Activated T-helper 2 cell treated with anti-CD3 and anti-CD28 coated beads, Interferon-gamma antibody, Interleukin-2, Interleukin-4, amounts not matched to agents 10 μg/mL and 5 μg/mL and 100 μg/mL, durations not matched to agents 14 hours and 24 hours and 36 hours (primary cell): Measurements from ENCODE around the gene PMPCA. TPM values are rescaled to one million over a fixed set of nuclear protein-coding genes. Genes with fewer than 3 reads are reported as not detected.

ENCODE experiments used
- DNase-seq: peaks from one replicate; pipeline ENCODE4 v3.0.0; 2021; ENCODE audit warnings: low spot score
- H3K27ac Mint-ChIP-seq: one replicate; pipeline ENCODE4 v1.8.0; 2021; ENCODE audit warnings: mixed read lengths
- H3K27me3 Mint-ChIP-seq: one replicate; pipeline ENCODE4 v1.8.0; 2021; ENCODE audit warnings: low read depth, mixed read lengths
- H3K36me3 Mint-ChIP-seq: one replicate; pipeline ENCODE4 v1.8.0; 2021; ENCODE audit warnings: low read depth, mixed read lengths
- H3K4me1 Mint-ChIP-seq: one replicate; pipeline ENCODE4 v1.8.0; 2021; ENCODE audit warnings: low read depth, mixed read lengths
- H3K4me3 Mint-ChIP-seq: one replicate; pipeline ENCODE4 v1.8.0; 2021; ENCODE audit warnings: low read depth, mild to moderate bottlenecking, moderate library complexity, mixed read lengths
- H3K9me3 Mint-ChIP-seq: one replicate; pipeline ENCODE4 v1.8.0; 2021; ENCODE audit warnings: mixed read lengths
- intact Hi-C: fragments of 100-400 bp; cut with micrococcal nuclease; formaldehyde crosslinking; loops from one replicate; pipeline ENCODE4 v1.15.1; 2023
- total RNA-seq: library from RNA; stranded (reverse); gene quantifications from 2 replicates; pipeline ENCODE4 v1.2.3, GENCODE V29; 2022

PMPCA gene
- total RNA-seq, 1 donor from 2014 or later = 111 TPM

- H3K27me3 Mint-ChIP-seq = no peaks in the 10 kb centered on the region
- H3K4me3 Mint-ChIP-seq = no peak overlapping the region
- peaks cover 75% of the 10 kb centered on the region for H3K36me3 Mint-ChIP-seq
Observed at GRCh38 chr9:136451221-136451877, 40.9 kb downstream of the PMPCA start.

GRCh38 chr9:136453326-136453725 is 42.9 kb downstream of the PMPCA start:
- intact Hi-C loops = no loop called here
- Mint-ChIP-seq H3K27me3 (no peaks in the 10 kb centered on the region), H3K9me3 (no peaks in the 10 kb centered on the region), H3K27ac (no peak overlapping the region), H3K4me1 (no peaks in the 10 kb centered on the region), H3K4me3 (no peak overlapping the region), H3K36me3 (peaks cover 70% of the 10 kb centered on the region)
- no peak for DNase-seq

More at GRCh38 chr9:136451221-136451877, 40.9 kb downstream of the PMPCA start:
- Mint-ChIP-seq H3K4me1 (no peaks in the 10 kb centered on the region), H3K27ac (no peak overlapping the region), H3K9me3 (no peaks in the 10 kb centered on the region)
- intact Hi-C loops = no loop called here
- no peak for DNase-seq

- Mint-ChIP-seq H3K27ac (no peak overlapping the region), H3K27me3 (no peaks in the 10 kb centered on the region), H3K4me3 (no peak overlapping the region), H3K36me3 (peaks cover 75% of the 10 kb centered on the region), H3K9me3 (no peaks in the 10 kb centered on the region), H3K4me1 (no peaks in the 10 kb centered on the region)
- intact Hi-C loops = no loop called here
- no peak for DNase-seq
Observed at GRCh38 chr9:136454026-136454796, 43.8 kb downstream of the PMPCA start.

- intact Hi-C loops = no loop called here
- H3K4me3 Mint-ChIP-seq = no peak overlapping the region
- H3K27me3 Mint-ChIP-seq = no peaks in the 10 kb centered on the region
- peaks cover 73% of the 10 kb centered on the region for H3K36me3 Mint-ChIP-seq
- H3K4me1 Mint-ChIP-seq = no peaks in the 10 kb centered on the region
- no peaks in the 10 kb centered on the region for H3K9me3 Mint-ChIP-seq
- no peak overlapping the region for H3K27ac Mint-ChIP-seq
- no peak for DNase-seq
Observed at GRCh38 chr9:136455043-136456002, 44.9 kb downstream of the PMPCA start.

GRCh38 chr9:136456258-136456657 is 45.8 kb downstream of the PMPCA start:
- H3K27me3 Mint-ChIP-seq = no peaks in the 10 kb centered on the region
- H3K9me3 Mint-ChIP-seq = no peaks in the 10 kb centered on the region
- no peak overlapping the region for H3K27ac Mint-ChIP-seq
- H3K36me3 Mint-ChIP-seq = peaks cover 71% of the 10 kb centered on the region
- H3K4me3 Mint-ChIP-seq = no peak overlapping the region
- intact Hi-C loops = no loop called here
- DNase-seq = no peak
- H3K4me1 Mint-ChIP-seq = no peaks in the 10 kb centered on the region

GRCh38 chr9:136457326-136457725 is 46.9 kb downstream of the PMPCA start:
- no peaks in the 10 kb centered on the region for H3K9me3 Mint-ChIP-seq
- intact Hi-C loops = no loop called here
- DNase-seq = no peak
- no peak overlapping the region for H3K27ac Mint-ChIP-seq
- H3K4me1 Mint-ChIP-seq = no peaks in the 10 kb centered on the region
- H3K36me3 Mint-ChIP-seq = peaks cover 70% of the 10 kb centered on the region
- no peaks in the 10 kb centered on the region for H3K27me3 Mint-ChIP-seq
- H3K4me3 Mint-ChIP-seq = no peak overlapping the region

- Mint-ChIP-seq H3K4me3 (no peak overlapping the region), H3K27ac (no peak overlapping the region), H3K36me3 (peaks cover 73% of the 10 kb centered on the region), H3K9me3 (no peaks in the 10 kb centered on the region), H3K27me3 (no peaks in the 10 kb centered on the region), H3K4me1 (no peaks in the 10 kb centered on the region)
- intact Hi-C loops = no loop called here
- no peak for DNase-seq
Observed at GRCh38 chr9:136459425-136459824, 49.0 kb downstream of the PMPCA start.

GRCh38 chr9:136460772-136461325 is 50.4 kb downstream of the PMPCA start:
- Mint-ChIP-seq H3K9me3 (no peaks in the 10 kb centered on the region), H3K4me1 (no peaks in the 10 kb centered on the region), H3K27ac (no peak overlapping the region), H3K27me3 (no peaks in the 10 kb centered on the region), H3K4me3 (no peak overlapping the region), H3K36me3 (peaks cover 79% of the 10 kb centered on the region)
- intact Hi-C loops = no loop called here
- no peak for DNase-seq

GRCh38 chr9:136462664-136463063 is 52.2 kb downstream of the PMPCA start:
- Mint-ChIP-seq H3K4me3 (no peak overlapping the region), H3K9me3 (no peaks in the 10 kb centered on the region), H3K27me3 (no peaks in the 10 kb centered on the region), H3K27ac (no peak overlapping the region), H3K4me1 (no peaks in the 10 kb centered on the region), H3K36me3 (peaks cover 78% of the 10 kb centered on the region)
- no peak for DNase-seq
- intact Hi-C loops = no loop called here

- intact Hi-C loops = no loop called here
- H3K9me3 Mint-ChIP-seq = no peaks in the 10 kb centered on the region
- H3K4me3 Mint-ChIP-seq = no peak overlapping the region
- H3K27me3 Mint-ChIP-seq = no peaks in the 10 kb centered on the region
- no peak for DNase-seq
- no peaks in the 10 kb centered on the region for H3K4me1 Mint-ChIP-seq
- no peak overlapping the region for H3K27ac Mint-ChIP-seq
- peaks cover 74% of the 10 kb centered on the region for H3K36me3 Mint-ChIP-seq
Observed at GRCh38 chr9:136463578-136463977, 53.1 kb downstream of the PMPCA start.

GRCh38 chr9:136464241-136464640 is 53.8 kb downstream of the PMPCA start:
- Mint-ChIP-seq H3K36me3 (peaks cover 70% of the 10 kb centered on the region), H3K9me3 (no peaks in the 10 kb centered on the region), H3K27me3 (no peaks in the 10 kb centered on the region), H3K27ac (no peak overlapping the region), H3K4me1 (no peaks in the 10 kb centered on the region), H3K4me3 (no peak overlapping the region)
- no peak for DNase-seq
- intact Hi-C loops = no loop called here

- no peak for DNase-seq
- no peak overlapping the region for H3K4me3 Mint-ChIP-seq
- no peaks in the 10 kb centered on the region for H3K27me3 Mint-ChIP-seq
- peaks cover 75% of the 10 kb centered on the region for H3K36me3 Mint-ChIP-seq
- H3K27ac Mint-ChIP-seq = no peak overlapping the region
- intact Hi-C loops = no loop called here
- no peaks in the 10 kb centered on the region for H3K9me3 Mint-ChIP-seq
- no peaks in the 10 kb centered on the region for H3K4me1 Mint-ChIP-seq
Observed at GRCh38 chr9:136465500-136466154, 55.2 kb downstream of the PMPCA start.
